Hepatocyte (in vitro differentiated cells): ENCODE measurements around the gene GABBR2. TPM values are rescaled to one million over a fixed set of nuclear protein-coding genes. Genes with fewer than 3 reads are reported as not detected.
"Not testable (repeated sequence)": the region's sequence is repeated elsewhere in the genome, so short reads cannot be mapped to it uniquely, and the experiment has no call there.

Experiments used
- DNase-seq: peaks from one replicate; pipeline ENCODE4 v3.0.0-alpha.2; 2016; ENCODE audit warnings: low spot score
- H2AFZ ChIP-seq: fragments of 200-600 bp; sonication (generic); 2 replicates; pipeline ENCODE4 v1.6.0; 2016; ENCODE audit warnings: antibody characterized with exemption, mild to moderate bottlenecking
- H3K27ac ChIP-seq: fragments of 200-600 bp; sonication (generic); 2 replicates; pipeline ENCODE4 v1.5.1; 2016; ENCODE audit warnings: mild to moderate bottlenecking
- H3K27me3 ChIP-seq: fragments of 200-600 bp; sonication (generic); 2 replicates; pipeline ENCODE4 v1.6.1; 2016
- H3K36me3 ChIP-seq: fragments of 200-600 bp; sonication (generic); replicated peaks from 2 replicates; pipeline ENCODE4 v1.5.1; 2016; ENCODE audit warnings: low read depth; ENCODE audit not compliant: insufficient read depth
- H3K4me1 ChIP-seq: fragments of 200-600 bp; sonication (generic); 2 replicates; pipeline ENCODE4 v1.5.1; 2016; ENCODE audit warnings: mild to moderate bottlenecking, moderate library complexity; ENCODE audit not compliant: insufficient read depth
- H3K4me2 ChIP-seq: fragments of 200-600 bp; sonication (generic); 2 replicates; pipeline ENCODE4 v1.6.0; 2016
- H3K4me3 ChIP-seq: fragments of 200-600 bp; sonication (generic); 2 replicates; pipeline ENCODE4 v1.5.1; 2016; ENCODE audit warnings: mild to moderate bottlenecking
- H3K79me2 ChIP-seq: fragments of 200-600 bp; sonication (generic); 2 replicates; pipeline ENCODE4 v1.6.0; 2017; ENCODE audit warnings: mild to moderate bottlenecking
- H3K9me2 ChIP-seq: fragments of 200-600 bp; sonication (generic); replicated peaks from 2 replicates; pipeline ENCODE4 v1.6.0; 2017; ENCODE audit warnings: mild to moderate bottlenecking; ENCODE audit not compliant: insufficient read depth
- H3K9me3 ChIP-seq: fragments of 200-600 bp; sonication (generic); 2 replicates; pipeline ENCODE4 v1.5.1; 2016; ENCODE audit warnings: low read depth, mild to moderate bottlenecking
- H4K20me1 ChIP-seq: fragments of 200-600 bp; sonication (generic); 2 replicates; pipeline ENCODE4 v1.6.0; 2016; ENCODE audit warnings: mild to moderate bottlenecking; ENCODE audit not compliant: insufficient read depth, poor library complexity, severe bottlenecking
- EZH2 ChIP-seq: fragments of 200-600 bp; sonication (generic); IDR thresholded peaks from 2 replicates; pipeline ENCODE4 v1.6.1; 2016; ENCODE audit warnings: antibody characterized with exemption, mild to moderate bottlenecking, borderline replicate concordance
- EZH2phosphoT487 ChIP-seq: fragments of 200-600 bp; sonication (generic); IDR thresholded peaks from one replicate; pipeline ENCODE4 v1.6.1; 2018; ENCODE audit warnings: antibody characterized with exemption, mild to moderate bottlenecking, low read depth, moderate library complexity; ENCODE audit not compliant: unreplicated experiment, severe bottlenecking
- WGBS: methylation state at CpG from one replicate; pipeline ENCODE4 v1.1.6; 2016; ENCODE audit warnings: low lambda C conversion rate; ENCODE audit errors: missing lambda C conversion rate; 5-methylcytosine and 5-hydroxymethylcytosine counted together
- polyA plus RNA-seq: library from polyadenylated mRNA; unstranded; fragments of >200 nt; fragmentation: Nextera tagmentation; extraction: Ambion mirVana; gene quantifications from 2 replicates; pipeline ENCODE4 v1.2.1, GENCODE V29; 2016
- total RNA-seq: library from RNA; depleted of rRNA; stranded (reverse); fragments of >200 nt; gene quantifications from 2 replicates; pipeline ENCODE4 v1.2.3, GENCODE V29; 2014
- TF ChIP-seq, protein P1 (sequence below): fragments of 200-600 bp; sonication (generic); IDR thresholded peaks from 2 replicates; pipeline ENCODE4 v1.5.1; 2016; ENCODE audit warnings: antibody characterized with exemption, mild to moderate bottlenecking; ENCODE audit not compliant: poor library complexity

Gene GABBR2
- total and polyA plus RNA-seq, 2 experiments from 2014 or later = 0.20 to 0.28 TPM

DNA sequence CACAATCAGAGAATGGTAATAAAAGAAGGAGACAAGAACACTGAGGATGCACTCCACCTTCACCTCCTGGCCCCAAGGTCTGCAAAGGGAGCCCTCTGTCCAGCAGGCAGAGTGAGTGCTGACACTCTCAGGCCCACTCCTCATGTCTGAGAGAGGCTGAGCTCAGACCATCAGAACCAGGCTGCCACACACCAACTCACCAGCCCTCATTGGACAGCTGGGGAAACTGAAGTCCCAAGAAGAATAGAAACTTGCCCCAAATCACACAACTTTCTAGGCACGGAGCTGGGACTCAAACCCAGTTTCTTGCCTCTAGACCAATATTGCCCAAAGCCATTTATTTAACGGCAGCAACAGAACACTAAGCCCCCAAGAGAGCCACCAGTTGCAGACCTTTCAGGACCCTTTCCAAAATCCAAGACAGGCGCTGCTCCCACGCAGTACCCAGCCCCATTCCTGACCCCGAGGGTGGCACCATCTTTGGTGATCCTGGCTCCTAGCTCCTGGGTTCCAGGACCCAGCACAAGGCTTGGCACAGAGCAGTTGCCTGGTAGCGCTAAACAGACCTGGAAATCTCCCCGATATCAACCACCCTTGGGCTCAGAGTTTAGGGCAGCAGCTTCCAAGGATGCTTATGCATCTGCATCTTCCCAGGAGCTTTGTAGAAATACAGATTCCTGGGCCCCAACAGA is 192.4 kb downstream of the GABBR2 start:
- Histone ChIP-seq H3K9me3 (no peaks in the 10 kb centered on the region), H4K20me1 (no peaks in the 10 kb centered on the region), H2AFZ (no peak overlapping the region), H3K4me2 (no peak overlapping the region), H3K27me3 (no peaks in the 10 kb centered on the region), H3K36me3 (no peaks in the 10 kb centered on the region), H3K4me3 (no peak overlapping the region), H3K4me1 (no peaks in the 10 kb centered on the region), H3K27ac (no peak overlapping the region), H3K79me2 (no peaks in the 10 kb centered on the region), H3K9me2 (no peaks in the 10 kb centered on the region)
- TF ChIP-seq EZH2 (no peak), EZH2phosphoT487 (no peak)
- no peak for DNase-seq
- WGBS = 87% methylated on average over 7 of the region's 7 CpGs

DNA sequence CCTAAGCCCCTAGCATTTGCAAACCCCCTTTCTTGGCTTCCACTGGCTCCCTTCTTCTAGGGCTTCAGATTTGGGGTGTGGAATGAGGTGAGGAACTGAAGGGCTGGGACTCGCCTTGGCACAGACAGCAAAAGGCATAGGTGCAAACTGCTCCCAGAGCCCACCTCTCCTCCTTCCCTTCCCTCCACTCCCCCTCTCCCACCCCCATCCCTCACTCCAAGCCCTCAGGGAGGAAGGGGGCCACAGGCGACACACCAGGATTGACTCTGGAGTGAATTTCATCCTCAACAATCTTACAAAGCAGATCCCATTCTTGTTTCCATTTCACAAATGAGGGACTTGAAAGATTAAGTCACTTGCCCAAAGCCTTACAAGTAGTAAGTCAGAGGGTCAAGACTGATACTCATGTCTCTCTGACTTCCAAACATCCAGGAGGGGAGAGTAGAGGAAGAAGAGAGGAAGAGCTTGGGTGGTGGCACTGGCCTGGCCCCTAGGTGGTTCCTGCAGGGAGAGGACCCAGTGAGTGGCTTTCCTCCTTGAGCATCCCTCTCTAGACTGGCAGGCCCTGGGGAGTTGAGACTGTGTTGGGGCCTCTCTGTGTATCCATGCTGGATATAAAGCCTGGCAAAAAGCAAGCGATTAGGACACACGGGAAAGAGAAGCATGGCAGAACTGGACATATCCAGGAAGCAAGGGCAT is 193.1 kb downstream of the GABBR2 start:
- H3K27ac ChIP-seq = no peak overlapping the region
- no peak overlapping the region for H3K4me2 ChIP-seq
- no peaks in the 10 kb centered on the region for H3K9me3 ChIP-seq
- H2AFZ ChIP-seq = no peak overlapping the region
- no peak overlapping the region for H3K4me3 ChIP-seq
- 86% methylated on average over 4 of the region's 4 CpGs for WGBS
- DNase-seq = no peak
- no peaks in the 10 kb centered on the region for H3K9me2 ChIP-seq
- no peaks in the 10 kb centered on the region for H3K79me2 ChIP-seq
- H4K20me1 ChIP-seq = no peaks in the 10 kb centered on the region
- TF ChIP-seq EZH2 (no peak), EZH2phosphoT487 (no peak)
- TF ChIP-seq, protein P1, sequence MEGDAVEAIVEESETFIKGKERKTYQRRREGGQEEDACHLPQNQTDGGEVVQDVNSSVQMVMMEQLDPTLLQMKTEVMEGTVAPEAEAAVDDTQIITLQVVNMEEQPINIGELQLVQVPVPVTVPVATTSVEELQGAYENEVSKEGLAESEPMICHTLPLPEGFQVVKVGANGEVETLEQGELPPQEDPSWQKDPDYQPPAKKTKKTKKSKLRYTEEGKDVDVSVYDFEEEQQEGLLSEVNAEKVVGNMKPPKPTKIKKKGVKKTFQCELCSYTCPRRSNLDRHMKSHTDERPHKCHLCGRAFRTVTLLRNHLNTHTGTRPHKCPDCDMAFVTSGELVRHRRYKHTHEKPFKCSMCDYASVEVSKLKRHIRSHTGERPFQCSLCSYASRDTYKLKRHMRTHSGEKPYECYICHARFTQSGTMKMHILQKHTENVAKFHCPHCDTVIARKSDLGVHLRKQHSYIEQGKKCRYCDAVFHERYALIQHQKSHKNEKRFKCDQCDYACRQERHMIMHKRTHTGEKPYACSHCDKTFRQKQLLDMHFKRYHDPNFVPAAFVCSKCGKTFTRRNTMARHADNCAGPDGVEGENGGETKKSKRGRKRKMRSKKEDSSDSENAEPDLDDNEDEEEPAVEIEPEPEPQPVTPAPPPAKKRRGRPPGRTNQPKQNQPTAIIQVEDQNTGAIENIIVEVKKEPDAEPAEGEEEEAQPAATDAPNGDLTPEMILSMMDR = no peak
- H3K36me3 ChIP-seq = no peaks in the 10 kb centered on the region
- no peaks in the 10 kb centered on the region for H3K27me3 ChIP-seq
- no peaks in the 10 kb centered on the region for H3K4me1 ChIP-seq

DNA sequence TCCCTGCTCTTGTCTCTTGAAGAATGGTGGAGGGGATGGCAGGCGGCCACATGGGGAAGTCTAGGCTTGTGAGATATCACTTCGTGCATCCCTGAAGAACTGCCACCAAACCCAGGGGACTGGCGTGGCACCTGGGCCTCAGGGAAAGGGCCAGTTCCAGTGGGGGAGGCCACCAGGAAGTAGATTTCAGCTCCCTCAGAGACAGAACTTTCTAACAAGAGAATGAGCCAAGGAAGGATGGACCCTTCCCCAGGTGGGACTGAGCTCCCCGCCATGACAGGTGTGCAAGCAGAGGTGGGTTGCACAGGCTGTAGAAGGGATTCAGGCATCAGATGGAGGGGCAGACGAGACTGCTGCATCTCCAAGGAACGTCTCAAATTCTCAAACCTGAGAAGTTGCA is 193.9 kb downstream of the GABBR2 start:
- WGBS = 89% methylated on average over 6 of the region's 6 CpGs
- no peak for DNase-seq
- Histone ChIP-seq H3K4me2 (no peak overlapping the region), H4K20me1 (no peaks in the 10 kb centered on the region), H3K36me3 (no peaks in the 10 kb centered on the region), H3K27me3 (no peaks in the 10 kb centered on the region), H3K4me3 (no peak overlapping the region), H2AFZ (no peak overlapping the region), H3K9me2 (no peaks in the 10 kb centered on the region), H3K4me1 (no peaks in the 10 kb centered on the region), H3K9me3 (no peaks in the 10 kb centered on the region), H3K27ac (no peak overlapping the region), H3K79me2 (no peaks in the 10 kb centered on the region)
- no peak for TF ChIP-seq EZH2
- TF ChIP-seq EZH2phosphoT487 = no peak

DNA sequence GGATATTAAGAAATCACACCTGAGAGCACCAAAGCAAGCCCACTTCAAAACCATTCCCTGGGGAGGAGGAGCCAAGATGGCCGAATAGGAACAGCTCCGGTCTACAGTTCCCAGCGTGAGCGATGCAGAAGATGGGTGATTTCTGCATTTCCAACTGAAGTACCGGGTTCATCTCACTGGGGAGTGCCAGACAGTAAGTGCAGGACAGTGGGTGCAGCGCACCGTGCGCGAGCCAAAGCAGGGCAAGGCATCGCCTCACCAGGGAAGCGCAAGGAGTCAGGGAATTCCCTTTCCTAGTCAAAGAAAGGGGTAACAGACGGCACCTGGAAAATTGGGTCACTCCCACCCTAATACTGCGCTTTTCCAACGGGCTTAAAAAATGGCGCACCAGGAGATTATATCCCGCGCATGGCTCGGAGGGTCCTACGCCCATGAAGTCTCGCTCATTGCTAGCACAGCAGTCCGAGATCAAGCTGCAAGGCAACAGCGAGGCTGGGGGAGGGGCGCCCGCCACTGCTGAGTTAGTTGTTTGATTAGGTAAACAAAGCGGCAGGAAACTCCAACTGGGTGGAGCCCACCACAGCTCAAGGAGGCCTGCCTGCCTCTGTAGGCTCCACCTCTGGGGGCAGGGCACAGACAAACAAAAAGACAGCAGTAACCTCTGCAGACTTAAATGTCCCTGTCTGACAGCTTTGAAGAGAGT is 200.4 kb downstream of the GABBR2 start:
- H3K4me3 ChIP-seq, H3K9me2 ChIP-seq, H3K36me3 ChIP-seq, DNase-seq, H3K4me2 ChIP-seq, H3K79me2 ChIP-seq, H3K27me3 ChIP-seq, H3K4me1 ChIP-seq, H2AFZ ChIP-seq, H4K20me1 ChIP-seq, H3K9me3 ChIP-seq, H3K27ac ChIP-seq: not testable (repeated sequence)
- WGBS = 88% methylated on average over 25 of the region's 25 CpGs
